COLO668 (cell line): ENCODE data around the gene RPRM.
"Not testable (repeated sequence)": the region's sequence is repeated elsewhere in the genome, so short reads cannot be mapped to it uniquely, and the experiment has no call there.

Source experiments
- DNase-seq: peaks from one replicate; lab custom pipeline; 2025; ENCODE audit not compliant: unreplicated experiment; lab: John Stamatoyannopoulos, UW

The RPRM gene

DNA sequence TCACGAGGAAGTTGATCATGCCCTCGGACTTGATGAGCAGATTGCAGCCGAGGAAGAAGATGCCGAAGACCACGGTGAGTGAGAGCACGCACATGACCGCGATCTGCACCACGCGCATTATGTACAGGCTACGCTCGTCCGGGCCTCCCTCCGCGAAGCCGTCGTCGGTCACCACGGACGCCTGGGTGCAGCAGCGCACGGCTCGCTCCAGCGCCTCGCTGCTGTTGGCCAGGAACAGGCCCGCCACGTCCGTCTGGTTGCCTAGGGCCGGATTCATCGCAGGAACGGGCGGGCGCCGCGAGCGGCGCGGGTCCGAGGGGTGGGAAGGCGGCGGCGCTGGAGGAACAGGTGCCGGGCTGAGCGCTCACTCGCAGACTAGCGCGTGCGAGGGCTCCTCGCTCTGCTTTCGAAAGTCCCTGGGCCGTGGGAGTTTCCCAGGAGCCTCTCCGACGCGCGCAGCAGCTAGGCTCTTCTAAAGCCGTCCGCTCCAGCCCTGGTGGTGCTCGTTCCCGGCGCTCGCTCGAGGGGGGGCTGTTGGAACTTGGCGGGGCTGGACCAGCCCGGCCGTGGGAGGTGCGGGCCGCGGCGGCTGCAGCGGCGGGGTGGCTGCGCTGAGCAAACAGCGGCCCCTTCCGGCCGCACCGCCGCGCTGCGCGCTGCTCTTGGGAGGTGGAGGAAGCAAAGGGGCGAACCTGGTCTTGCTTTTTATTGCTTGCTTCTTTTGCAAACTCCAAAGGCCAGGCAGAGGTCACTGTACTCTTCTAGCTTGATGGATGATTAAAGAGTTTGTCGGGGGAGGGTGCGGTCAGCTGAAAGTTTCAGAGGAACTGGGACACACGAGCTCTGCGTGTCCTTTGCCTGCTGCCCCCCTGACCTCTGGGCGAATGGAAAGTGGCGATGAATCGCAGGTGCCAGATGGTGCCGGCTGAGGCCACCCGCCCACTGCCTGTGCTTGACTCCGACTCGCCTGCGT, at the start of gene RPRM:
Gene RPRM (minus strand): TSS at position 474 of the 973 bp plus-strand sequence. CDS start 197 bp downstream, at position 277.
- peak; percentile 95 for DNase-seq

- DNase-seq = peak; percentile 70
Measured at GRCh38 chr2:153519257-153519875, 40.8 kb upstream of the RPRM start.

DNA sequence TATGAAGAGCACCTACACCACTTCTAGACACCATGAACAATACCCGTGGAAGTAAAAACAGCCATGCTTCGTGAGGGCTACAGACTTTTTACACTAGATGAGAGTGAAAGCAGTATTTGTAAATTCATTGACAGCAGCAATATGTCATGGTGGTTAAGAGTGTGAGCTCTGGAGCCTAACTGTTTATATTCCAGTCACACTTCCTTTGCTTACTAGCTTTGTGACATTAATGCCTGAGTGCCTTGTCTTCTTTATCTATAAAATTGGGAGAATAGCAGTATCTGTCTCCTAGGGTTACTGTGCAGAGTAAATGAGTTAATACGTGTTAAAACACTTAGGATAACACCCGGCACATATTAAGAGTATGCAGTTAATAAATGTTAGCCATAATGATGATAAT, 33.8 kb upstream of the RPRM start:
- DNase-seq = no peak

- DNase-seq = no peak
Measured at GRCh38 chr2:153510996-153511395, 32.4 kb upstream of the RPRM start.

DNA sequence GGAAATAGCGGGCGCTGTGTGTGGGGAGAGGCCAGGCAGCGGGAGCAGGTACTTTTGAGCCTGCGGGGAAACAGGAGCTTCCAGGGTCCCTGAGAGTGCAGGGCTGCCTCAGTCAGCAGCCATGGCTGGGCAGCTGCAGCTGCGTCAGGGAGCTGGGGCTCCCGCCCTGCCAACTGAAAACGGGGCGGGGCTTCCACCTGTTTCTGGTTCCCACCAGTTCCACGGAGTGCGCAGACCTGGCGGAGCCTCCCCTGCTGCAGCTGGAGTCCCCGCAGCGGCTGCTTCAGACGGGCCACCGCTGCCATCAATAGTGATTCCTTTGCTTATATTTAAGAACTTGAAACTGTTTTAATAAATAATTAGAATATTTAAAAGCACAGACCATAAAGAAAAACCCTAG, 30.6 kb upstream of the RPRM start:
- DNase-seq = no peak

GRCh38 chr2:153506499-153506898, 27.9 kb upstream of the RPRM start:
- not testable (repeated sequence) for DNase-seq

DNA sequence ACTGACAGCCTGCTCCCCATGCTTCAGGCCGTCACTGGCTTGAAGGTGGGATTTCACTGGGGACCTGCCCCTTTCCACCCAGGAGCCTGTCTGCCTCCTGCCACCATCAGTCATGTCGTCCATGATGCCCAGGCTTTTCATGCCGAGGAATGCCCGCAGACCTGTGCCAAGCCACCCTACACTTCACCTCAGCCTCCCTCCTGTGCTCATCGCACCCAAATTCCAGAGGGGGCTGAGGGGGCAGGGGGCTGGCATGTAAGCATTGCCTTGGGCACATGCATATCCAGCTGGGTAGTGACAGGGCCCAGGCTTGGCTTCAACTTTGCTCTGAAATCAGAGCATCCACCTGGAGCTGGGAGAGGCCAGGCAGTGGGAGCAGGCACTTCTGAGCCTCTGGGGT, 20.9 kb upstream of the RPRM start:
- DNase-seq = no peak

DNA sequence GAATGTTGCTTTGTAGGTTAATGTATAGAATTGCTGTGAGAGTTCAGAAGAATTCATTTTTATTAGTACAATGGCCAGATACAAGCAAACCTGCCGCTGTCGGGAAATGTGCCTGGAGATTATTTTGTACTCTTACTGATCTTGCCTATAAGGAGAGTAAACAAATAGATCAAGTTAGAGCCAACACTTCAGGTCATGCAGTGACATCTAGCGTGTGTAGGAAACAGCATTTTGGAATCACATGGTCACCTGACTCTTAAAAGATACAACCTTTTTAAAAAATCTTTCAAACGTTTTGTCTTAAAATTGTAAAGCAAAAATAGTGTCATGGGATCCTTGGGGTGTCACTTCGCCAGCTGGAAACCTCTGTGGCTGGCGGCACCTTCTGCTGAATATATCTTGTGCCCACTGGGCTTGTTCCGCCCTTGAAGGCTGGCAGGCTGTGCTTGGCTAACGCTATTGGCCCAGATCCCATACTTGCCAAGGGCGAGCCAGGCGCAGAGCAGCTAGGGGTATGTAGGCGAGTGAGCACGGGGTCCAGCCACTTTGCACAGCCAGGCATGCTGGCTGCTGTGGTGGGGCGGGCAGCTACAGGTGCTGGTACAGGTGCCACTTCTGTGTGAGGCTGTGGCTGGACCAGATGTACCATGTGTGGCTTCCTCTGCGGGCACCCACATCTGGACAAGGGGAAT, 19.5 kb upstream of the RPRM start:
- DNase-seq = no peak

GRCh38 chr2:153495725-153496124, 17.2 kb upstream of the RPRM start:
- no peak for DNase-seq

DNA sequence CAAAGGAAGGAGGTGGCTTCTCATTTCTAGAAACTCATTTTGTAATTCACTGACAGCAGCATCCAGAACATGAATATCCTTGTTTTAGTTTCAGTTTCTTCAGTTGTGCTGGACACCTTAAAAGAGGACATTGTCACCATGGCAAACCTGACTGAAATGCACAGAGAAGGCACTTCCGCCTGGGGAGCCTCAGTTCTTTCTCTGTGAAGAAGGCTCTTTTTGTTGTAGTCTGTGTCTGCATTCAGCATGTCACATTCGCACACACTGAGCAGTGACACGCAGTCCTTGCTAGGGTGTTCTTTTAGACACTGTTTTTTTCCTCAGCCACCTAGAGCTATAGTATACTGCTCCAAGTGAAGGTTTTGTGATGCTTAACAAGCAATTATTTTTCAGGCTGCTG, 9.5 kb upstream of the RPRM start:
- no peak for DNase-seq

DNA sequence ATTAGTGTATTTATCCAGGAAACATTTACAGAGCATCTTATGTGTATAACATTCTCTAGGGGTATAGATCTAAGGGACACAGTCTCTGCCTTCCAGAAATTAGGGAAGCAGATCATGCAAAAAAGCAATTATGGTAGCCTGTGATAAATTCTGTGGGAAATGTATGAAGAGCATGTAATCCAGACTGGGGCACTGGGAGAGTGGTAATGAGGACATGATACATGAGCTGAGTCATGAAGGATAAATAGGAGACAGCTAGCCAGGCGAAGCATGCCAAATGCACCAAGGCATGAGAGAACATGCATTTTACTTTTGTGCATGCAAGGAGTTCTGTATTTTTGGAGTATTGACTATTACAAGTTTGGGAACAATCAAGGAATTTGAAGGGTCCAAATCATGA, 8.9 kb upstream of the RPRM start:
- peak; percentile 37 for DNase-seq

DNA sequence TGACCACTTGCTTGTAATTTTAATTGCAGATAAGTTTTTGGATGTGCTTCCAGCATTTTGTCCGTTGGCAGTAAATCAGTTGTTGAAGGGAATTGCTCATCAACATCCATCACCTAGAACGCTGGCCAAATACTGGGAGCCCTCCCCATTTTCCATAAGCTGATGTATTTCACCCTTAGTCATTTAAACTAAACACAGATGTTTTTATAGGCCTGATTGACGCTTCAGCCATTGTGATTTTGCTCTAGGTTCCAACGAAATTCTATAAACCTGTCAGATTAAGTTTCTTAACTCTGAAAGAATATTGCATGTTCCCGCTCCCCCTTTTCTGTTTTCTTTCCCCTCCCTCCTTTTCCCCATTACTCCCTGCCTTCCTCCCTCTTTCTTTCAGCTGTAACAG, 1.0 kb upstream of the RPRM start:
- DNase-seq = no peak

GRCh38 chr2:153477636-153478288, 800 bp downstream of the RPRM start:
- peak; percentile 68 for DNase-seq

DNA sequence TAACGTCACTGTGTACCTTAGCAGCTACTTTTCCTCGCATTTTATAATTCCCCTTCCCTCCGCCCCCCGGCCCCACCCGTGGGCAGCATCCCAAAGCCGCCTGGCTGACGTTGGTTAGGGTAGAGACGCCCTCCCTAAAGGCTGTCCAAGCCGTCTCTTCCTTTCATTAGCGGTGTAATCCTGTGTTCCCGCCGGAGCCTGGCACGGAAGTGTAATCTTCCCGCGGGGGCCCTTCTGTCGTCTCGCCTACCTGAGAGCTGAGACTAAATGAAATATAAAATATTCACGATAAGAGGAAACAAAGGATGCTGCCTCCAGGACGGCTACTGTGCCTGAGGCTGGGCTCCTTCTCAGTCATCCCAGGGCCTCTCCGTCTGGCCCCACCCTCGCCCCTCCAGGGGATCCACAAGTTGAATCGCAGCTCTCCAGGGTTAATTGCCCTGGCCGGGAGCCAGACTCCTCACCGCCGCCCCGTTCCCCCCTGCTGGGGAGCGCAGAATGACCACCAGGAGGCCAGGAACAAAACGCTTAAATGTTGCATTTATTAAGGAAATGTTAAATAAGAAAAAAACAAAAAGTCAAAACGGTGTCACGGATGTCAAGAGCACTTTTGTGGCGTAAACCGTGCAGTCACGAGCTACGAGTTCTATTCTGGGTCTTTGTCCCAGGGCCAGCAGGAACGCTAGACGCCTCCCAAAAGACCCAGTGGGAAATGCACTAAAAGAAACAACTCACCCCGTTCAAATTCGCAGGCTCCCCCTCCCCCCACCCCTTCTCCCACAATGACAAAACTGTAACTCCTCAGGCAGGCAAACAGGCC, 1.5 kb downstream of the RPRM start:
- peak; percentile 88 for DNase-seq

GRCh38 chr2:153476491-153476815, 2.1 kb downstream of the RPRM start:
- DNase-seq = no peak

- DNase-seq = no peak
Measured at GRCh38 chr2:153474876-153475435, 3.6 kb downstream of the RPRM start.

DNA sequence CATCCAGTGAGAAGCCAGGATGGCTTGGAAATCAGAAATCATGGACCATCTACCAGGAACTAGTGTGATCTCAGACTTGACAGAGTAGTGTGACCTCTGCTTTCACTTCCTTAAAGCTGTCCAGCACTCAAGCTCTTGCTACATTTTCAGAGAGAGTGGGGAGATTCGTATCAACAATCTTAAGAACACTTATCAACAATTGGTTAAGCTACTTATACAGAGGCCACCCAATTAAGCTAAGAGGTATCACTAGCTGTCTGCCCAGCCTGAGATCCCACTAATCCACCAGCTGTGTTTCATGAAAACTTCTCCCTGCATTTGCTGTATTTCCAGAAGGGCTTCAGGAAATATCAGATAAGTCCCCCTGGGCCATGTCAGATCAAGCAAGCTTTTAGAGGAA, 4.2 kb downstream of the RPRM start:
- no peak for DNase-seq

DNA sequence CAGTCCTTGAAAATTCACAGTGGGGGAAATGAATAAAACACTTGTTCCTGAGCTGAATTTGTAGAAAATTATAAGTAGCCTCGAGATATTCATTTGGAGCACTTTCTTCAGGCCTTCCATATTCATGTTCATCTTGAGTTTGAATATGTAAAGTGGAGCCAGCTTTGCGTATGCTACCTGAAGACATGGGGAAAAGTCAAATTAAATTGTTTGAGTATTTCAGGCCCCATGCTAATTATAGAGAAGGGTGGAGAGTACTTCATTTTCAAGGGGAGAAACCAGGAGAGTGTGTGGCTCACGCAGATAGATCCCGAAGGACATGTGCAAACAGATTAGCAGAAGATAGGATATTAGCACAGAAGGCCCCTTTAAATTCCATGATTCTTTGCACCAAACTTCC, 7.7 kb downstream of the RPRM start:
- no peak for DNase-seq

- no peak for DNase-seq
Measured at GRCh38 chr2:153464395-153464794, 14.2 kb downstream of the RPRM start.

GRCh38 chr2:153462338-153462859, 16.2 kb downstream of the RPRM start:
- DNase-seq = no peak
